Mucosa of descending colon (tissue), 3 donors: Measurements from ENCODE around the gene CTPS2. TPM values are rescaled to one million over a fixed set of nuclear protein-coding genes. Genes with fewer than 3 reads are reported as not detected.
"Not testable (repeated sequence)": the region's sequence is repeated elsewhere in the genome, so short reads cannot be mapped to it uniquely, and the experiment has no call there.

Experiments
- ATAC-seq: fragments of 200-7000 bp; cut with Tn5 transposase; one replicate; pipeline ENCODE4 v1.9.1; 2020; ENCODE audit warnings: mild to moderate bottlenecking, moderate library complexity
- DNase-seq, 3 donors: peaks; one replicate each; pipeline ENCODE4 v3.0.0-alpha.2; 2020
- H3K36me3 ChIP-seq: fragments of 200-600 bp; one replicate; pipeline ENCODE4 v1.8.0; 2021; ENCODE audit warnings: low read depth, mild to moderate bottlenecking
- H3K4me1 ChIP-seq: fragments of 200-600 bp; one replicate; pipeline ENCODE4 v1.8.0; 2021; ENCODE audit warnings: low read depth, mild to moderate bottlenecking
- H3K4me3 ChIP-seq: fragments of 200-600 bp; one replicate; pipeline ENCODE4 v1.8.0; 2021; ENCODE audit warnings: mild to moderate bottlenecking
- H3K9me3 ChIP-seq: fragments of 200-600 bp; one replicate; pipeline ENCODE4 v1.8.0; 2021; ENCODE audit warnings: mild to moderate bottlenecking
- CTCF ChIP-seq: fragments of 200-600 bp; IDR thresholded peaks from one replicate; pipeline ENCODE4 v1.8.0; 2022; ENCODE audit warnings: antibody characterized with exemption, mild to moderate bottlenecking
- intact Hi-C, 2 donors: fragments of 100-400 bp; cut with DNase I in 1 of 2; cut with micrococcal nuclease in 1 of 2; formaldehyde crosslinking; loops; one replicate each; pipeline versions ENCODE4 v1.11.0 to v1.11.1; 2022; cut with DNase I, micrococcal nuclease
- total RNA-seq, 3 donors: library from RNA; stranded (reverse); fragmentation: NEBNext Ultra II Directional in 2 of 3; extraction: Animal tissue kit (Norgen Biotek cat#: 25700) in 2 of 3; gene quantifications; one replicate each; pipeline versions ENCODE4 v1.2.1 to v1.2.4, GENCODE V29; 2021 to 2023
- donor health status: DM: no; HTN: no; CAD: no; lungs with moderate emphysema.
- donor health status: DM: no; HTN: no; CAD: no.
- donor health status: DM: no; HTN: yes; CAD: no.

The CTPS2 gene
- total RNA-seq, 3 donors from 2014 or later, result 15.0 to 19.0 (median 16.0) TPM

GRCh38 chrX:16629909-16630308 lies 82.6 kb downstream of the CTPS2 start:
- DNase-seq (no peak), ATAC-seq (no peak)
- TF ChIP-seq CTCF, result no peak
- Histone ChIP-seq H3K4me3 (no peak overlapping the region), H3K9me3 (no peaks in the 10 kb centered on the region), H3K36me3 (no peaks in the 10 kb centered on the region), H3K4me1 (no peaks in the 10 kb centered on the region)
- intact Hi-C loops, result no loop called here

DNA sequence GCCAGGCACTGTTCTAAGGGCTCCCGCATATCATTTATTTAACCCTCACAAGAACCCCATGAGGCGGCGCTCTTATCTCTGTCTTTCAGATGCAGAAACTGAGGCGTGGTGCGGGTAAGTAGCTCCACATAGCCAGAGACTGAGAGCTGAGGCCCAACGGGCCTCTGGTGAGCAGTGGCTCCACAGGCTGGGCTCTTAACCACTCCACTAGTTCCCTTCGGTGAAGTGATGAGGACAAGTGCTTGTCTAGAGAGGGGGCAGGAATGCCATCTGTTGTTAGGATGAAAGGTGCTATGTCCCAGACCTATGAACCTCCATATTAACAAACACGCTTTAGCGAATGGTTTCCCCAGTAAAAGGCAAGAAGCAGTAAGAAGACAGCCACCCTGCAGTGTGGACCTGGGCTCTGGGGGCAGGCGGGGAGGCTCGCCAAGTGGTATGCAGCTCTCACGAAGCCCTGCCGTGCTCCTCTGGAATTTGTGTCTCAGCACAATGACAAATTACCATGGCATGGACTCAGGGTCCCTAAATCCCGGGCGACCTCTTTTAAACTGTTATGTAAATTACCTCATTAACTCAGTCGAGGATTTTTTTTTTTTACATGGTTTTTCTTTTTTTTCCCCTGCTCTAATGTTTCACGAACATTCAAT lies 83.4 kb downstream of the CTPS2 start:
- Histone ChIP-seq H3K9me3 (no peaks in the 10 kb centered on the region), H3K4me1 (no peaks in the 10 kb centered on the region), H3K36me3 (no peaks in the 10 kb centered on the region), H3K4me3 (no peak overlapping the region)
- intact Hi-C loops, result no loop called here
- TF ChIP-seq CTCF, result no peak
- no peak for ATAC-seq
- no peak for DNase-seq

DNA sequence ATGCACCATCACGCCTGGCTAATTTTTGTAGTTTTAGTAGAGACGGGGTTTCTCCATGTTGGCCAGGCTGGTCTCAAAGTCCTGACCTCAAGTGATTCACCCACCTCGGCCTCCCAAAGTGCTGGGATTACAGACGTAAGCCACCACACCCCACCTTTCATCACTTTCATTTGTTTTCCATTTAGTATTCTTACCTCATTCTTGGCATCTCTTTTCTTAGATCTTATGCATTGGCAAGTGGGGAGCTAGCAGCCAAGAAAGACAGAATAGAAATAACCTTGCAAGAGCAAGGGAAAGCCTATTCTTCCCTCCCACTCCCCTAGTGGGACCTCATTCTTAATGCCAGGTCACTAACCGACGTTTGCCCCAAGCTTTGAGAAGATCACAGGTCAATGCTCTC lies 84.0 kb downstream of the CTPS2 start:
- H3K36me3 ChIP-seq, H3K9me3 ChIP-seq, intact Hi-C loops, H3K4me1 ChIP-seq, H3K4me3 ChIP-seq, ATAC-seq, DNase-seq: not testable (repeated sequence)

DNA sequence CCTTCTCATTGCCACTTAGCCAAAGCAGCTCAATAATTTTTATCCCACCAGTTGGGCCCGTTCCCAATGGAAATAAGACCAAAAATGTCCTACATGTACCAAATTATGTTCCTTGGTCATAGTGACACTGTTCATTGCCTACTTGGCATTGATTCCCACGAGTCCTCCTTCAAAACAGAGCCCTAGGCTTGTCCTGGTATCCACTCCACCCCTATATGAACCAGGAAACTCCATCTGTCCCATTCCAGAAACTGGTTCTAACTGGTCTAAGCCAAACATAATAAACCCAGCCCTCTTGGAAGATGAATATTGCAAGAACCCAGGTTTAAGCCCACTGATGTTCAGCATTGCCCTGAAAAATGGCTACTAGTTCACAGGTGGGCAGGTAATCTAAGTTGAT lies 93.4 kb downstream of the CTPS2 start:
- peak; percentile 72 for ATAC-seq
- Histone ChIP-seq H3K4me3 (no peak overlapping the region), H3K4me1 (no peaks in the 10 kb centered on the region), H3K9me3 (no peaks in the 10 kb centered on the region), H3K36me3 (no peaks in the 10 kb centered on the region)
- intact Hi-C loops, result no loop called here
- DNase-seq, result peak in 1 of 3 donors; percentile 8
- TF ChIP-seq CTCF, result no peak

GRCh38 chrX:16618422-16618821 lies 94.0 kb downstream of the CTPS2 start:
- DNase-seq (no peak), ATAC-seq (no peak)
- H3K4me1 ChIP-seq, result no peaks in the 10 kb centered on the region
- TF ChIP-seq CTCF, result no peak
- H3K4me3 ChIP-seq, result no peak overlapping the region
- no peaks in the 10 kb centered on the region for H3K9me3 ChIP-seq
- intact Hi-C loops, result no loop called here
- H3K36me3 ChIP-seq, result no peaks in the 10 kb centered on the region

GRCh38 chrX:16617382-16617781 lies 95.1 kb downstream of the CTPS2 start:
- intact Hi-C loops, result no loop called here
- no peak overlapping the region for H3K4me3 ChIP-seq
- no peaks in the 10 kb centered on the region for H3K4me1 ChIP-seq
- no peak for ATAC-seq
- no peak for DNase-seq
- H3K36me3 ChIP-seq, result no peaks in the 10 kb centered on the region
- TF ChIP-seq CTCF, result no peak
- H3K9me3 ChIP-seq, result no peaks in the 10 kb centered on the region
